NCI-H446 treated with DMSO at 0.1 percent for 48 hours (cell line): ENCODE data around the gene TDRD7.

ENCODE experiments used
- DNase-seq: peaks from one replicate; lab custom pipeline; 2025; lab: John Stamatoyannopoulos, UW

Gene TDRD7

GRCh38 chr9:97527626-97528528 is 116.0 kb downstream of the TDRD7 start:
- no peak for DNase-seq

GRCh38 chr9:97528529-97529230 is 116.8 kb downstream of the TDRD7 start:
- no peak for DNase-seq

GRCh38 chr9:97529363-97530076 is 117.6 kb downstream of the TDRD7 start:
- no peak for DNase-seq

- no peak for DNase-seq
Measured at GRCh38 chr9:97531888-97532376, 120.0 kb downstream of the TDRD7 start.

GRCh38 chr9:97534185-97534584 is 122.3 kb downstream of the TDRD7 start:
- no peak for DNase-seq

- DNase-seq: no peak
Measured at GRCh38 chr9:97534961-97535594, 123.2 kb downstream of the TDRD7 start.

GRCh38 chr9:97535771-97536170 is 123.9 kb downstream of the TDRD7 start:
- no peak for DNase-seq

- no peak for DNase-seq
Measured at GRCh38 chr9:97536480-97536879, 124.6 kb downstream of the TDRD7 start.

- no peak for DNase-seq
Measured at GRCh38 chr9:97543561-97543960, 131.7 kb downstream of the TDRD7 start.

GRCh38 chr9:97545486-97545885 is 133.6 kb downstream of the TDRD7 start:
- DNase-seq: no peak
